ENCODE data around the gene AXIN1. TPM values are rescaled to one million over a fixed set of nuclear protein-coding genes. Genes with fewer than 3 reads are reported as not detected.
"Not testable (repeated sequence)": the region's sequence is repeated elsewhere in the genome, so short reads cannot be mapped to it uniquely, and the experiment has no call there.

AXIN1 gene
- total RNA-seq, 1 donor = 13.4 TPM

DNA sequence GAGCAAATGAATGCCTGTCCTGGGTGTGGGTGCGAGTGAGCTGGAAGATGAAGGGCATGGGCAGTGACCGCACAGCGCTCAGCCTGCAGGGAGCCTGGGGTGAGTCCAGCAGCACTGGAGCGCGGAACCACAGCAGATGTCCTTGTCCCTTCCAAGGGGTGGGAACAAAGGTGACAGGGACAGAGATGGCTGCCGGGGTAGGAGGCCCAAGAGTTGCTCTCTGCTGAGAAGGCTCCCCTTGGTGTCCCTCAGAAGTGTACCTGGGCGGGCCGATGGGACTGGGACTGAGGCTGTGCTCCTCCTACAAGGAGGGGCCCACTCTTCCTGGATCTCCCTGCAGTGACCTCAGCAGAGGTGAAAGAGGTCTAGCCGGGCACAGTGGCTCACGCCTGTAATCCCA is 36.8 kb upstream of the AXIN1 start:
- no peak for TF ChIP-seq CTCF (IDR thresholded peaks at IDR 0.05; ENCODE audit: insufficient read depth, low read length)
- DNase-seq (ENCODE audit: low read depth) = no peak
- H3K4me3 ChIP-seq (ENCODE audit: low read depth, low read length) = no peak overlapping the region

GRCh38 chr16:387761-388666 is 35.5 kb upstream of the AXIN1 start:
- H3K4me3 ChIP-seq (ENCODE audit: low read depth, low read length) = not testable (repeated sequence)
- peak; percentile 47 for DNase-seq (ENCODE audit: low read depth)
- peak; percentile 11 for TF ChIP-seq CTCF (IDR thresholded peaks at IDR 0.05; ENCODE audit: insufficient read depth, low read length)

DNA sequence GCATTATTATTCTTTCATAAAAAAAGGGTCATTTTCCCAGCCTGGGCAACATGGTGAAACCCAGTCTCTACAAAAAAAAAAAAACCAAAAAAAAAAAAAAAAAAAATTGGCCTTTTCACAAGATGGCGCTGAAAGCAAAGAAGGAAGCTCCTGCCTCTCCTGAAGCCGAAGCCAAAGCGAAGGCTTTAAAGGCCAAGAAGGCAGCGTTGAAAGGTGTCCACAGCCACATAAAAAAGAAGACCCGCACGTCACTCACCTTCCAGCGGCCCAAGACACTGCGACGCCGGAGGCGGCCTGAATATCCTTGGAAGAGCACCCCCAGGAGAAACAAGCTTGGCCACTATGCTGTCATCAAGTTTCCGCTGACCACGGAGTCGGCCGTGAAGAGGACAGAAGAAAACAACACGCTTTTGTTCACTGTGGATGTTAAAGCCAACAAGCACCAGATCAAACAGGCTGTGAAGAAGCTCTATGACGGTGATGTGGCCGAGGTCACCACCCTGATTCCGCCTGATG is 34.2 kb upstream of the AXIN1 start:
- TF ChIP-seq CTCF (IDR thresholded peaks at IDR 0.05; ENCODE audit: insufficient read depth, low read length) = no peak
- DNase-seq (ENCODE audit: low read depth) = no peak
- no peak overlapping the region for H3K4me3 ChIP-seq (ENCODE audit: low read depth, low read length)

DNA sequence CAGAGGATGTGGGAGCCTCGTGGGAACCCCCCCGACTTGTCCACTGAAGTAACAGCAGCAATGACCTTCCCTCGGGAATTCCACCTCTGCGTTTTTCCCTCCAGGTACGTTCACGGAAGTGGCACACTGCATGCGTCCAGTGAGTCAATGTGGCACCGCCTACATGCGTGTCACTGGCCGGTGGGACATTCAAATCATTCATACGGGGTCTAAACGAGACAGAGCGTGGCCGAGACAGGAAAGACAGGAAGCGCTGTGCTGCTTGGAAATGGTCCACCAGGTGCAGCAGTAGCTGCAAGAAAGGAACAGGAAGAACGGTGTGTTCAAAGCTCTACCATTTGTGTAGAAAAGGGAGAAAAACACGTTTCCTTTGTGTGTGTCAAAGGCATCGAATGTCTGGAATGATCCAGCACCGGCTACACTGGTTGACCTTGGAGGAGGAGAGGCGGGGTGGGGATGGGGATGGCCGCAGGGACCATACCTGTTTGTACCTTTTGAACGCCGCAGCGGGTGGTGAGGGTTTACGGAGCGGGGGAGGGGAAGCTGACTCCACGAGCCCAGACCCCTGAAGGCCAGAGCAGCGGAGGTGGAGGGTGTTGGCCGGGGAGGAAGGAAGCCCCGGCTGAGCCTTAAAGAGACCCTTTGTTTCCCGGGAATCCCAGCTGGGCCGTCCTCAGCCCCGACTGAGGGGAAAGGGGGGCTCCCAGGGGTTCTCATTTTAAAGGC is 31.0 kb upstream of the AXIN1 start:
- no peak for TF ChIP-seq CTCF (IDR thresholded peaks at IDR 0.05; ENCODE audit: insufficient read depth, low read length)
- H3K4me3 ChIP-seq (ENCODE audit: low read depth, low read length) = no peak overlapping the region

DNA sequence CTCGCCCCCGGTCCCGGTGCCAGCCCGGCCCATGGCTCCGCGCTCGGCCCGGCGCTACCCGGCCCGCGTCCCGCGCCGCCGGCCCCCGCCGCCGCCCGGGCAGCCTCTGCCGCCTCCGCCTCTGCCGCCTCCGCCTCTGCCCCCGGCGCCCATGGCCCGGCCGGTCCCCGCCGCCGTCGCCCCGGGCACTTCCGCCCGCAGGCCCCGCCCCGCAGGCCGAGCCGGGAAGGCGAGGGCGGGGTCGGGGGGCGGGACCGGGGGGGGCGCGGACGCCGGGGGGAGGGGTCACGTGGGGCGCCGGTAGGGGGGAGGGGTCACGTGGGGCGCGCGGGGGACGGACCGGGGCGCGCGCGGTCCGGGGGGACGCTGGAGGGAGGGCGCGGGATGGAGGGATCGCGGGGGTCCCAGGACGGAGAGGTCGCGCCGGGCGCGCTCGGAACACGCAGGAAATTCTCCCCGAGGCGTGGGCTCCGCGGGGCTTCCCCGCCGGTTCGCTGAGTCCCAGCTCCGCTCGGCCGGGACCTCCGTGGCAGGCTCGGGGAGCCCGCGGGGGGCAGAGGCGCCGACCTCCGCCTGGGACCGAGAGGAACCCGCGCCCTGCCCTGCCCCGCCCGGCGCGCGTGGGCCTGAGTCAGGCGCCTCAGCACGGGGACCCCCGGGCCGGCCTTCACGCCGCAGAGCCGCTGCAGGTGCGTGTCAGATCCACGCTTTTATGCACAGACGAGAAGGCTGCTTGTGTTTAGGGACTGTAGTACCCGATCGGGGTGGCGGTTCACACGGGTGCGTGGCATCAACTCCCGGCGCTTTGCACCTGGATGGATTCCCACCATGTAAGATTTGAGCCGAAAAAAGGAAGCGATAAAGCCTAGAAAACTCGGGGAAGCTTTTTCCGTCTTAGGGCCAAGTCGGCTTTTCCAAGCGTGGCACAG is 29.5 kb upstream of the AXIN1 start, which contains the start of gene PGAP6:
Gene PGAP6, minus strand, starts transcription at position 190 of the 929 bp plus-strand sequence. Its CDS starts 157 bp downstream, at position 33.
- peak; percentile 28 for DNase-seq (ENCODE audit: low read depth)
- peak within 1 kb of the TSS; percentile 79 for H3K4me3 ChIP-seq (ENCODE audit: low read depth, low read length)
- no peak for TF ChIP-seq CTCF (IDR thresholded peaks at IDR 0.05; ENCODE audit: insufficient read depth, low read length)

More for the DNA sequence above, 31.0 kb upstream of the AXIN1 start:
- DNase-seq (ENCODE audit: low read depth) = no peak
